Measurements from ENCODE around the gene ADAT3. TPM values are rescaled to one million over a fixed set of nuclear protein-coding genes. Genes with fewer than 3 reads are reported as not detected.

The ADAT3 gene
- total and polyA plus RNA-seq, 9 donors: 1.0 to 3.3 (median 2.2) TPM

DNA sequence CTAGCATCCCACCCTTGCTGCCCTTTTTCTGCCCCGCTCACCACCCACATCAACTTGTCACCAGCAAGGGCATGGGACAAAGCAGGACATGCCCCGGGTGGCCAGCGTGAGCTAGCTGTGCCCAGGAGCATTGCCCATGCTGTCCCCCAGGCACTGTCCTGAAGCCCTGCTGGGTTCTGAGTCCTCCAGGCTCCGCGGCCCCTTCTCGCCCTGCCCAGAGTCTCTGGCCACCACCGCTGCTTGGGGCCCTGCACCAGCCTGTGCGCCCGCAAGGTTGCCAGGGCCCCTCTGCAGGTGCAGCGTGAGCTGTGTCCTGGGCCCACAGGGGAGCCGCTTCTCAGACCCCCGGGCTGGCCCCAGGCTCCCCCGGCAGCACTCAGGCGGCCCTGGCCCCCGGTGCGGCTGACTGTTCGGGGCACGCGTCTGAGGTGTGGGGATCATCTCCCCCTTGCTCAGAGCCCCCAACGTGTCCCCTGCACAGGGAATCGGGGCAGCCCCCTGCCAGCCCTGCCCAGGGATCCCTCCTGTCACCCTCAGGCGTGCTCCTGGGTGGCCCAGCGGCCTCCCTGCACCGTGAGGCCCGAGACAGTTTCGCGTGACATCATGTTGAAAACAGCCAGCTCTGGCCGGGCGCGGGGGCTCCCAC, 39.8 kb downstream of the ADAT3 start:
- no peak for DNase-seq
- no peak overlapping the region for H3K27ac ChIP-seq (ENCODE audit: low read length)
- H3K36me3 ChIP-seq (ENCODE audit: control insufficient read depth, insufficient read depth, low read length): peaks cover 7% of the 10 kb centered on the region
- H3K27me3 ChIP-seq (ENCODE audit: control insufficient read depth, insufficient read depth, low read length): no peaks in the 10 kb centered on the region
- no peak overlapping the region for H3K4me3 ChIP-seq (ENCODE audit: low read length)
- H3K9me3 ChIP-seq (replicated peaks; ENCODE audit: control insufficient read depth, low read depth, low read length): no peaks in the 10 kb centered on the region
- H3K4me1 ChIP-seq (ENCODE audit: control insufficient read depth, insufficient read depth, low read length): peaks cover 34% of the 10 kb centered on the region
- 88% methylated on average over 23 of the region's 30 CpGs for WGBS (ENCODE audit: insufficient coverage)

DNA sequence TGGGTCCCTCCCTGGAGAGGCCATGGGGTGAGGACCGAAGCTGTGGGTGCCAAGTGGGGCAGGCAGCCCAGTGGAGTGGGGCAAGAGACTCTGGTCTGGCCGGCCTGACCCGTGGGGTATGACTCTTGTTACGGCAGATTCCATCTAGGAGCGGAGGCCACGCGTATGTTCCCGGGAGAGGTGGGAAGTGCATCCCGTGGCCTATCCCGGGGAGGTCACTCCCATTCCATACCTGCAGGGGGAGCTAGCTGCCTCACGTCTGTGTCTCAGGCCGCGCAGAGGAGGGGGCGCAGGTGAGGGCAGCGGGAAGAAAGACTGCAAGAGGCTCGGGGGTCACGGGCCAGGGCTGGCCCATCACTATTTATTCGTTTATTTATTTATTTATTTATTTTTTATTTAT, 40.7 kb downstream of the ADAT3 start:
- Histone ChIP-seq H3K4me1 (ENCODE audit: control insufficient read depth, insufficient read depth, low read length) (peaks cover 30% of the 10 kb centered on the region), H3K27me3 (ENCODE audit: control insufficient read depth, insufficient read depth, low read length) (no peaks in the 10 kb centered on the region), H3K9me3 (replicated peaks; ENCODE audit: control insufficient read depth, low read depth, low read length) (no peaks in the 10 kb centered on the region), H3K36me3 (ENCODE audit: control insufficient read depth, insufficient read depth, low read length) (peaks cover 9% of the 10 kb centered on the region), H3K4me3 (ENCODE audit: low read length) (no peak overlapping the region), H3K27ac (ENCODE audit: low read length) (no peak overlapping the region)
- no peak for DNase-seq
- WGBS (ENCODE audit: insufficient coverage): 56% methylated on average over 7 of the region's 18 CpGs

DNA sequence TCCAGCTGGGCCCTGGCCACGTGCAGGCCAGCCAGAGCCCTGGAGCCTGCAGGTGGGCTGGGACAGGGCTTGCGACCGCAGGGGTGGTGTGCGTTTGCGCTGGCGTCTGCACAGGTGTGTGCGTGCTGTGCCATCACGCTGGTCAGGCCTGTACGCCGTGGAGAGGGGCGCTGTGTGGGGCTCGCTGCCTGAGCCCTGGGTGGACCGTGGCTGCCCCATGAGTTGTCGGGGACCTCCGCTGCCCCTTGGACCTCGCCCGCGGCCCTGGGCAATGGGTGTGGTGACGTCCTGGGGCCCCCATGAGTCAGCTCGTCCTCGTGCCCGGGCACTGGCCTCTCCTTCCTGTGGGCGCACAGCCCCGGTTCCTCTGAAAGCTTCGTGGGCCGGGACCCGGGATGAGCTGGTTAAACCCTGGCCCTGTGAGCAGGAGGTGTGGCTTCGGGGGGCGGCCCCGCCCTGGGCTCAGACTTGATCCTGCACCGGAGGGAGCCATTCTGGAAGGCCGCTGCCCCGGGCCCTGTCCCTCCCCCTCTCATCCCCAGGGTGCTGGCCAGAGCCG, 42.5 kb downstream of the ADAT3 start:
- Histone ChIP-seq H3K4me1 (ENCODE audit: control insufficient read depth, insufficient read depth, low read length) (peaks cover 23% of the 10 kb centered on the region), H3K4me3 (ENCODE audit: low read length) (no peak overlapping the region)
- WGBS (ENCODE audit: insufficient coverage): 78% methylated on average over 29 of the region's 34 CpGs

DNA sequence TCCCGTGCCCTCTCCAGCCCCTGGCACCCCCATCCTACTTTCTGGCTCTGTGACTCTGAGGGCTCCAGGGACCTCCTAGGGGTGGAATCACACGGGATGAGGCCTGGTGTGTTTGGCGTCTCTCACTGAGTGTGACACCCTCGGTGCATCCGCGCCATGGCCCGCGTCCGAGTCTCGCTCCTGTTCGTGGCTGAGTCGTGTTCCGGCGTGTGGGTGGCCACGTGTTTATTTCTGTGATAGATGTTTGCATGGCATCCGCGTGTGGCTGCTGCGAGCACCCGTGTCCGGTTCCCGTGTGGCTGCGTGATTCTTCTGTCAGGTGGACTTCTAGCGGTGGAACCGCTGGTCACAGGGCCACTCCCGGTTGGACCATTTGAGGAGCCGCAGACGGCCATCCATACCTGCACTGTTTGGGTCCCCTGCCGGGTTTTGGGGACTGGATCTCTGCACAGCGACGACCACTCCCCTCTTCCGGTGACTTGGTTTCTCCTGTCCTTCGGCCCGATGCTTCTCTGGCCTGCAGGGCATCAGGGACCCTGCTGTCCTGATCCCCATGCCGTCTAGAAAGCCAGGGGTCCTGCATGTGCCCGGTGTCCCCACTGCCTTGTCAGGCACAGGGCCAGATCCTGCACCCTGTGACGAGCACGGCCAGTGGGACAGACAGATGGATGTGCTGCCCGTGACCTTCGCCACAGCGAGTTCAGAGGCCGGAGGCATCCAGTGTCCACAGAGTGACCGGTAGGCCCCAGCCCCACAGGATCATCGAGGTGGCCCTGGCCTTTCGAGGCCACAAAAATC, 44.3 kb downstream of the ADAT3 start:
- 93% methylated on average over 40 of the region's 44 CpGs for WGBS (ENCODE audit: insufficient coverage)
- no peak for DNase-seq
- Histone ChIP-seq H3K9me3 (replicated peaks; ENCODE audit: control insufficient read depth, low read depth, low read length) (no peaks in the 10 kb centered on the region), H3K27me3 (ENCODE audit: control insufficient read depth, insufficient read depth, low read length) (no peaks in the 10 kb centered on the region), H3K4me1 (ENCODE audit: control insufficient read depth, insufficient read depth, low read length) (peaks cover 6% of the 10 kb centered on the region), H3K27ac (ENCODE audit: low read length) (no peak overlapping the region), H3K4me3 (ENCODE audit: low read length) (no peak overlapping the region), H3K36me3 (ENCODE audit: control insufficient read depth, insufficient read depth, low read length) (peaks cover 26% of the 10 kb centered on the region)

More for the DNA sequence above, 42.5 kb downstream of the ADAT3 start:
- no peaks in the 10 kb centered on the region for H3K9me3 ChIP-seq (replicated peaks; ENCODE audit: control insufficient read depth, low read depth, low read length)
- no peak overlapping the region for H3K27ac ChIP-seq (ENCODE audit: low read length)
- no peak for DNase-seq
- H3K36me3 ChIP-seq (ENCODE audit: control insufficient read depth, insufficient read depth, low read length): peaks cover 15% of the 10 kb centered on the region
- no peaks in the 10 kb centered on the region for H3K27me3 ChIP-seq (ENCODE audit: control insufficient read depth, insufficient read depth, low read length)

DNA sequence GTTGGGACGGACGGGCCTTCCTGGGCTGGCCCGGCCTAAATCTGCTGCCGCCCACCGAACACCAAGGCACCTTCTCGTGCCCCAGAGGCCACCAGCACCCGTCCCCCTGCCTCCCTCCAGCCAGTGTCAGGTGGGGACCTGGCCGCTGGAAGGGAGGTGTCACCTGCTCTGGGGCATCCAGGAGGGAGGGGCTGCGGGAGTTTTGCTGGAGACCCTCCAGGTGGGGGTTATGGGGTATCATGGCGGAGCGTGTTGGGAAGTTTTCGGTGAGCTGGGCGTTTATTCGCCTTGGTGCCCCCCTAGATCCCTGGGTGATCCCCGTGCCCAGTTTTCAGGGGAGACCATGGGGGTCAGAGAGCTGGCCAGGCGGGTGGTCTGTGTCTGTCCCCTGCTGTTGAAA, 45.4 kb downstream of the ADAT3 start:
- Histone ChIP-seq H3K9me3 (replicated peaks; ENCODE audit: control insufficient read depth, low read depth, low read length) (no peaks in the 10 kb centered on the region), H3K27me3 (ENCODE audit: control insufficient read depth, insufficient read depth, low read length) (no peaks in the 10 kb centered on the region), H3K4me3 (ENCODE audit: low read length) (no peak overlapping the region), H3K36me3 (ENCODE audit: control insufficient read depth, insufficient read depth, low read length) (peaks cover 26% of the 10 kb centered on the region), H3K4me1 (ENCODE audit: control insufficient read depth, insufficient read depth, low read length) (no peaks in the 10 kb centered on the region), H3K27ac (ENCODE audit: low read length) (no peak overlapping the region)
- DNase-seq: no peak
- 92% methylated on average over 4 of the region's 16 CpGs for WGBS (ENCODE audit: insufficient coverage)

DNA sequence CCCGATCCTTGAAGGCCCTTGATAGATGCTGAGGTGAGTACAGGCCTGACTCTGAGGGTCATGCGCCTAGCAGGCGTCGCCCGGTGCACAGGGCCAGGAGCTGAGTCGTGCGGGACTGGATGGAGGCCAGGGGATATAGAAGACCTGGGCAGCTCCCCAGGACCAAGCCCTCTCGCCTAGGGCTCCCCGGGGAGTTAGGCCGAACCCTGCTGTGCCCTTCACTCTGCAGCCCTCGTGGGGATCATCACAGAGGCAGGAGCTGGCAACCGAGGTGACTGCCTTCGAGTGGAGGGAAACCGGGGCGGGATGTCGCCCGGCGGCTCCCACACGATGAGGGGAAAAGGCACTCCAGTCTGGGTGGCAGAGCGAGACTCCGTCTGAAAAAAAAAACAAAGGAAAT, 47.4 kb downstream of the ADAT3 start:
- Histone ChIP-seq H3K9me3 (replicated peaks; ENCODE audit: control insufficient read depth, low read depth, low read length) (no peaks in the 10 kb centered on the region), H3K36me3 (ENCODE audit: control insufficient read depth, insufficient read depth, low read length) (peaks cover 26% of the 10 kb centered on the region), H3K27me3 (ENCODE audit: control insufficient read depth, insufficient read depth, low read length) (no peaks in the 10 kb centered on the region), H3K4me1 (ENCODE audit: control insufficient read depth, insufficient read depth, low read length) (no peaks in the 10 kb centered on the region), H3K4me3 (ENCODE audit: low read length) (no peak overlapping the region), H3K27ac (ENCODE audit: low read length) (no peak overlapping the region)
- DNase-seq: no peak
- 79% methylated on average over 21 of the region's 21 CpGs for WGBS (ENCODE audit: insufficient coverage)

DNA sequence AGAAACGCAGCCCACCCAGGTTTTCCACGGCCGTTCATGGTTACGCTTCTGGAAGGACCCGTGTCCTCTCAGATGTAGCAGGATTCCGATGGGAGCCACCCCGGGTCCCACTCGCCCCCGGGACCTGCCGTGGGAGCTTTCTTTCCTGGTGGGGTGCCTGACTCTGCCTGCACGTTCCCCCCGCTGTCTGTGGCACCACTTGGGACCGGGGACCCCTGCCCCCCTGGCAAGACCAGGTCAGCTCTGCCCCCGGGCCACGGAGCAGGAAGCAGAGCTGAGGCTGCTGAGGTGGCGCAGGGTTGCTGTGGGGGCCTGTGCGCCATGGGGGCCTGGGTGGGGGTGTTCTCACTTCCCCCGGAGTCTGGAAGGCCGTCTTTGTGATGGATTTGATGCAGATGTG, 47.8 kb downstream of the ADAT3 start:
- Histone ChIP-seq H3K27ac (ENCODE audit: low read length) (no peak overlapping the region), H3K9me3 (replicated peaks; ENCODE audit: control insufficient read depth, low read depth, low read length) (no peaks in the 10 kb centered on the region), H3K4me3 (ENCODE audit: low read length) (no peak overlapping the region), H3K36me3 (ENCODE audit: control insufficient read depth, insufficient read depth, low read length) (peaks cover 26% of the 10 kb centered on the region), H3K4me1 (ENCODE audit: control insufficient read depth, insufficient read depth, low read length) (no peaks in the 10 kb centered on the region), H3K27me3 (ENCODE audit: control insufficient read depth, insufficient read depth, low read length) (no peaks in the 10 kb centered on the region)
- WGBS (ENCODE audit: insufficient coverage): 79% methylated on average over 13 of the region's 19 CpGs
- DNase-seq: no peak

DNA sequence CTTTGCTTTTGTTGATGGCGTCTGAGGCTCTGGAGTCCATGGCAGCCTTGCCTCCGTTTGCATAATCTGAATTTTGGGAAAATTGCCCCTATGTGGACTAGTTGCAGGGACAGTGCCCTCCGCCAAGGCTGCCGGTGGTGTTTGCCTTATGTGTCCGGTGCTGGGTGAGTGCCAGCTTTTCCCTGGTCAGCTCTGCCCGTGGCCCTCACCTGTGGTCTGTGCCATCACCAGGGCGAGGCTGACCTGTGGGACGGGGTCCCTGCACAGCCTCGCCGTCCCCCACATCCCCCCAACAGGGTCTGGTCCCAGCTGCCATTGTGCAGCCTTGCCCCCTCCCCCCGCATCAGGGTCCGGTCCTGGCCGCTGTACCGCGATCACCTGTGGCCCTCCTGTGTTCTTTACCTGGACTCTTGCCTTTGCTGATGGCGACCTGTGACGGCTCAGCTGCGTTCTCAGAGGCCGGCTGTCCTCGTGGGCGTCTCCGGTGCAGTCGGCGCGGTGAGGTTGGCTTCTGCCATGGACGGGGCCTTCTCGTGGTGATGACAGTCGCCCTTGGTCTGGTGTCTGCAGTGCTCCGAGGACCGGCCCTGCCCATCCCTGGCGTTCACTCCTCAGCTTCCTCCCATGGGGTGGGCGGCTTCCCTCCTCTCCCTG, 48.4 kb downstream of the ADAT3 start:
- Histone ChIP-seq H3K9me3 (replicated peaks; ENCODE audit: control insufficient read depth, low read depth, low read length) (no peaks in the 10 kb centered on the region), H3K27me3 (ENCODE audit: control insufficient read depth, insufficient read depth, low read length) (no peaks in the 10 kb centered on the region), H3K4me1 (ENCODE audit: control insufficient read depth, insufficient read depth, low read length) (no peaks in the 10 kb centered on the region), H3K4me3 (ENCODE audit: low read length) (no peak overlapping the region), H3K36me3 (ENCODE audit: control insufficient read depth, insufficient read depth, low read length) (peaks cover 26% of the 10 kb centered on the region), H3K27ac (ENCODE audit: low read length) (no peak overlapping the region)
- WGBS (ENCODE audit: insufficient coverage): 90% methylated on average over 23 of the region's 32 CpGs
- DNase-seq: no peak

DNA sequence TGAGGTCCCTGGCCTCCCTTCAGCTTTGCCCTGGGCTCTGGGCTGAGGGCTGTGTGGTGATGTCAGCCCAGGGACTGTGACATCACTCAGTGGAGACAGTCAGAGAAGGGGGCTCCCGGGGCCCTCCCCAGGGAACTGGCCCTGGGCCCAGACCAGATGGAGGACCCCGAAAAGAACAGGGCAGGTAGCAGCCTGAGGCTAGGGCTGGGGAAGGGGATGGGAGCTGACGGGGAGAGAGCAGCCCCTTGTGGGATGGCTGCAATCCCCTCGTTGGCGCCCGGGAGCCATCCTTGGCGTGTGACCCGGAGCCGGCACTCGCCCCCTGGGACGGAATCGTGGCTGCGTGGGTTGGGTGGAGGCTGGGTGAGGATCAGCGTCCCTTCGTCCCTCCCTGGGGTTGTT, 49.3 kb downstream of the ADAT3 start:
- 86% methylated on average over 13 of the region's 15 CpGs for WGBS (ENCODE audit: insufficient coverage)
- Histone ChIP-seq H3K27me3 (ENCODE audit: control insufficient read depth, insufficient read depth, low read length) (no peaks in the 10 kb centered on the region), H3K27ac (ENCODE audit: low read length) (no peak overlapping the region), H3K9me3 (replicated peaks; ENCODE audit: control insufficient read depth, low read depth, low read length) (no peaks in the 10 kb centered on the region), H3K4me3 (ENCODE audit: low read length) (no peak overlapping the region), H3K4me1 (ENCODE audit: control insufficient read depth, insufficient read depth, low read length) (no peaks in the 10 kb centered on the region), H3K36me3 (ENCODE audit: control insufficient read depth, insufficient read depth, low read length) (peaks cover 21% of the 10 kb centered on the region)
- DNase-seq: no peak
